HG03108 (cell line): ENCODE measurements around the gene MDM4.

Source experiments
- ATAC-seq: cut with Tn5 transposase; IDR thresholded peaks from one replicate; pipeline ENCODE4 v1.9.1; 2021; ENCODE audit warnings: moderate library complexity; ENCODE audit not compliant: unreplicated experiment

Gene MDM4

DNA sequence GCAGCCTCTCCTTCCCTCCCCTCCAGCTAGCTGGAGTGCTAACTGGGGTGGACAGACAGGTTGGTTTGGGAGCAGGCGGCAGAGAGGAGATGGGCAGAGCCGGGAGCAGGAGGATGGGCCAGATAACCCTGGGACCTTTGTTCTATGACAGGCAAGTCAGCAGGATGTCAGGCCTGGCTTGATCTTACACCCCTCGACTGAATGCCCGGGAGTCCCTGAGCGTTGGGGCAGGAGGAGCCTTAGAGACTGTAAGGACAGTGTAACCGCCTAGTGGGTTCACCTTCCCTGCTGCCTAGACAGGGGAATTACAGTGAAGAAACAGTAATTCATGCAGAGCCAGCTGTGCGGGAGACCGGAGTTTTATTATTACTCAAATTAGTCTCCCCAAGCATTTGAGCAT, 60.2 kb downstream of the MDM4 start:
- no peak for ATAC-seq

GRCh38 chr1:204577794-204578478, 61.7 kb downstream of the MDM4 start:
- no peak for ATAC-seq

GRCh38 chr1:204578867-204579664, 62.9 kb downstream of the MDM4 start:
- peak; percentile 60 for ATAC-seq

- ATAC-seq: no peak
These were observed 63.5 kb downstream of the MDM4 start for GRCh38 chr1:204579681-204580080.

DNA sequence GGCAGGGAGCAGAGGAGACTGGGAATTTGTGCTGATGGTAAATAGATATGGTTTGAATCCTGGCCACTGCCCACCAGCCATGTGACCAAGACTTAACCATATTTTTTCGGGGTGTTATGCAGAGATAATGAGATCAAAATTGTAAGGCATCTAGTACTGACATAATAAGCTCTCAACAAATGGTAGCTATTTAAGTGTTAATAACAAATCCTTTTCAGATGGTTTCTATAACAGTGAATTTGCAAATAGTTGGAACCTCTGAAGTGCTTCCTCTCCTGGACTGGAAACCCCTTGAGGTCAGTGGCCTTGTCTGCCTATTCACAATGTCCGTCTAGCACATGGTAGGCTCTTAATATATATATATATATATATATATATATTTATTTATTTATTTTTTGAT, 64.7 kb downstream of the MDM4 start:
- ATAC-seq: no peak

DNA sequence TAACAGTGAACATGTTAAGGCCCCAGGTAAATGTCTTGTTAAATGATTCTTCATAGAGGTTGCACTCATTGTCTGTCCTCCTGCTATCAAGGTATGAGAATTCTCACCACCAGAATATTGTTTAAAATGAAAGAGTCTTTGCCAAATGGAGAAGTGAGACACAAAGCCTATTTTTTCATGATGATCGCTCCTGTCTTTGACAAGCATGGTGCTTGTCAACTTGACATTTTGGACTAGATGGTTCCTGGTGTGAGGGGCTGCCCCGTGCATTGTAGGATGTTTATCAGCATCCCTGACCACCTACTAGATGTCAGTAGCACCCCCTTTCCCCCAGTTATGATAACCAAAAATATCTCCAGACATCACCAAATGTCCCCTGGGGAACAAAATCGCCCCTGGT, 65.6 kb downstream of the MDM4 start:
- no peak for ATAC-seq

- ATAC-seq: no peak
These were observed 67.9 kb downstream of the MDM4 start for GRCh38 chr1:204583909-204584632.

- ATAC-seq: no peak
These were observed 68.6 kb downstream of the MDM4 start for GRCh38 chr1:204584699-204585372.

GRCh38 chr1:204587621-204588020, 71.4 kb downstream of the MDM4 start:
- ATAC-seq: no peak

- ATAC-seq: no peak
These were observed 72.6 kb downstream of the MDM4 start for GRCh38 chr1:204588826-204589225.

DNA sequence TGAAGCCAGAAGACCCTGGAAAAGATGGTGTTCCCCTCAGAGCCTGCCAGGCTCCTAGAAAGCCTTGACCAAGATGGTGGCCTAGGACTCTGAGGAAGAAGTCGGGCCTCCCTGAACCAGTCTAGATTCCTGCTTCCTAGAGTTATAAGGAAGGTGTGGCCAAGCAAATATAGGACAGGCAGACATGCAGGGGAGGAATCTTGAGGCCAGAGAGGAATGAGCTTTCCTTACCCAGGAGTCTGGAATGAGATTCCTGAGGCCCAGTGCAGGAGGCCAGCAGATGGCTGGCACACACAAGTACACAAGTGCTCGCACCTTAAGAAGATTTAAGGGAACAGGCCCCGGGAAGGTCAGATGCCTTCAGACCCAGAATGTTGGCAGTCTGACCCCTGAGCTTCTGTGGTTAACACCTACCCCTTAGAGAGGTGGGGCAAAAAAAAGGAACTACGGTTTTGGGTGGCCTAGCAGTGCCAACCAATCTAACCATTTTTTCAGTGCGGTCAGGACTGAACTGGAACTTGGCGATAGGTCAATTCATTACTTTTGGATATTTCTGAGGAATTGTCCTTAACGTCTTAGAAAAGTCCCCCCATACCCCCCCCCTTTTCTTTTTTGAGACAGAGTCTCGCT, 73.3 kb downstream of the MDM4 start:
- no peak for ATAC-seq

- ATAC-seq: no peak
These were observed 75.4 kb downstream of the MDM4 start for GRCh38 chr1:204591473-204592090.

DNA sequence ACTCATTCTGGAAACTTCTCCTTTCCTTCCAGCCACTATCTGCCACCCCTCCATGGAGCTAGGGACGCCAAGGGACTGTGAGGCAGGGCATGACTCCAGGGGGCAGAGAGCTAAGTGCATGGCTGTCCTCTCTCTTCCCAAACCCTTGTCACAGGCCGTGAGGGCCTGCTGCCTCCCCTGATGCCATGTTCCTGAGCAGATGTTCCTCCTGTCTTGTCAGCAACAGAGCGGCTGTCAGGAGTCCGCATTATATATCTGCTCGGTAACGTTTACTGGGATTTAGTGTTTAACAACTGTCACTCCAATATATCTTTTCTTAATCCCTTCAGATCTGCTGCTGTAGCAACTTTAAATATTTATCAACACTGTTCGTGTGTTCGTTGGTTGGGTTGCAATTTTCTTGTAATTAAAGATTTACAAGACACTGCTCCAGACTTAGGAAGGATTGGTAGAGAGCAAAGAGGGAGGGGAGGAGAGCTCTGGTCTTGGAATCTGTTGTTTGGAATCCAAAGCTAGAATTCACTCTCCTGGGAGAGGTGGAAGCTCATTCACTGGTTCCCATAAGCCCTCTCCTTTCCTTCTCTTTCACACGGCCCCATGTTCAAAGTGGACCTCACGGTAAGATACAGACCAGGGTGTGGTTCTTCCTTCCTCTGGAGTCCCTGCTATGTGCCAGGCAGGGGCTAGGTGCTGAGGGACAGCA, 76.2 kb downstream of the MDM4 start:
- no peak for ATAC-seq

DNA sequence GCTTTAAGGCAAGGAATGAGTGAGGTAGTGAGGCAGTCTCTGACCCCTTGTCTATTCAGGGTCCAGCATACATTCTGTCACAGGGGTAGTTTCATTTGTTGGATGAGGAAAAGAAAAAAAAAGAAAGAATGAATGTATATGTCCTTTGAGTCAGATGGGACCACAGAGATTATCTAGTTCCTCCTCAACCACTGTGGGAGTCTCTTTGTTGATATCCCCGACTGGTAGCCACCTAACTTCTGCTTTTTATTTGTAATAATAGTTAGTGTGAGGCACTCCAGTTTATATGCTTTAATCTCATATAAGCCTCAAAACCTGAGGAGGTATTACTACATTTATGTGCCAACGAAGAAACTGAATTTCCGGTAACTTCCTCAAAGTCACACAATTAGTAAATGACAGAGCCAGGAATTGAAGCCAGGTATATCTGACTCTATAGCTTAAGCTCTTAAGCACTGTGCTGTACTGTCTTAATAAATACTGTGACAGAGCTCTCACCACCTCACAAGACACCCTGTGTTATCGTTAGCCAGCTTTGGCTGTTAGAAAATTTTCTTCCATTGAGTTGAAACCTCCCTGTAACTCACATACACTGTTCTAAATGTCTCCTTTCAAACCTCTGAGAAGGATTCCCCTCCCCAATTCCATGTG, 82.2 kb downstream of the MDM4 start:
- ATAC-seq: no peak

DNA sequence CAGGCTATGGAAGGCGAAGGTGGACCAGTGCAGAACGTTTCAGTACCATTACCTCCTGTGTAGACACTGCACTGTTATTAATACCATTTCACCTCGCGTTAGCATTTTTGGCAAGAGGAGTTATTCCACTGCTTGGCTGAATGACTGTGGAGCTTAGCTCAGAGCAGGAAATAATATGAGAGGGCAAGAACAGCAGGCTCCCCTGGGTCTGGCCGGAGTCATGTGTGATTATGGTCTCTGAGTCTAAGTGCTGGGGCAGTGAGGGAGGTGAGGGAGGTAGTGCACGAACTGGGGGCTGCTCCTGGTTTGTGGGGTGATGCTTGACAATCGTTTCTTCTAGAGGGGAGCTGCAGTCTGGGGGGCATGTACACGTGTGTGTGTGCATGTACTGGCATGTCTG, 82.9 kb downstream of the MDM4 start:
- no peak for ATAC-seq

GRCh38 chr1:204599596-204599995, 83.4 kb downstream of the MDM4 start:
- ATAC-seq: no peak

DNA sequence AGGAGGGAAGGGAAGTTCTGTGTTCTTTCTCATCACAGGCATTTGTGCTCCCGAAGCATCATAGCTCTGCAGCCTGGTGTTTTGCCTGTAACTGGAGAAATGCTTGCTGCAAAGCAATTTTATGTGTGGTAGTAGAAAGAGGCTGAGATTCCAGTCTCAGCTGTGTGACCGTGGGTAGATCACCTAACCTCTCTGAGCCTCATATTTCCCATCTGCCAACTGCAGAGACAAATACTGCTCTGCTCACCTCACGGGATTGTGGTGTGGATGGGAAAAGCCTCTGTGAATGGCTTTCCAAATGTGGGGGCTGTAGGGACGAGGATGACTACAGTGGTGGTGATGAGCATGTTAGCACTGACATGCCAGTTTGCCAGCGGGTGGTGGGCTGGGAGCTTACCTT, 84.0 kb downstream of the MDM4 start:
- no peak for ATAC-seq

DNA sequence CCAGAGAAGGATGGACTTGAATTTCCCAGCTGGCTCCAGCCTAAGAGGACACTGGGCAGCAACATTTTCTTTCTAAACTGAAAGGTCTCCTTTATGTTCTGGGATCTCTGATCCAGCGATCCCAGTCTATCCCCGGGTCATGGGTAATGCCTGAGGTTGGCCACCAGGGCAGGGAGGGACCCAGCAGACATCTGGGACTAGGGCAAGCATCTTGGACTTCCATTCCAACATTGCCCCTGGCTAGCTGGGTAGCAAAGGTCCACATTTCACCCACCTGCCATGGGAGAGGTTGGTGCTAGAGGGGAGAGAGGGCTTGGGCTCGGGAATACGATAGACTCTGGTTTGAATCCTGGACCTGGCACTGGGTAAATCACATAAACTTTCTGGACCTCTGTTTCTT, 84.8 kb downstream of the MDM4 start:
- ATAC-seq: no peak

DNA sequence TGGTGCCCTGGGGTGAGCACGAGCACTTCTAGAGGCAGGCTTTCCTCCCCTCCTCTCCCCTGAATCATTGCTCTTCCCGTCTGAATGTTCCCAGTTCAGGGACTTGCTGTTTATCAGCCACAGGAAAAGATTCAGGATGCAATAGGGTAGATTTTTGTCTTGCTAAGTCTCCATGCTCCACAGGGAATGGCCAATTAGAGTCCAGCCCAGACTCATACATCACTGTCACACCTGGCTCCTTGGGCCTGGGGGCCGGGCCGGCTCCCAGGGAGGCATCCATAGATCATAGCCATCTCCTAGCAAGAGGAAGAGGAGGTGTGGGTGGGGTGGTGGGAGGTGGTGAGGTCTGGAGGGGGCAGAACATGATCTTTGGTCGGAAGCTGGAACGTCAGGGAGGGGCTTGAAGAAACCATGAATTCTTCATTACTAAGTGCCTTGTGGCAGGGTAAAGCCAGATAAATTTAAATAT, 85.9 kb downstream of the MDM4 start:
- ATAC-seq: no peak
